GDM1 (cell line): ENCODE results near the gene CALCR.
"Not testable (repeated sequence)": the region's sequence is repeated elsewhere in the genome, so short reads cannot be mapped to it uniquely, and the experiment has no call there.

Experiments
- DNase-seq: peaks from one replicate; lab custom pipeline; 2025; lab: John Stamatoyannopoulos, UW

The CALCR gene

DNA sequence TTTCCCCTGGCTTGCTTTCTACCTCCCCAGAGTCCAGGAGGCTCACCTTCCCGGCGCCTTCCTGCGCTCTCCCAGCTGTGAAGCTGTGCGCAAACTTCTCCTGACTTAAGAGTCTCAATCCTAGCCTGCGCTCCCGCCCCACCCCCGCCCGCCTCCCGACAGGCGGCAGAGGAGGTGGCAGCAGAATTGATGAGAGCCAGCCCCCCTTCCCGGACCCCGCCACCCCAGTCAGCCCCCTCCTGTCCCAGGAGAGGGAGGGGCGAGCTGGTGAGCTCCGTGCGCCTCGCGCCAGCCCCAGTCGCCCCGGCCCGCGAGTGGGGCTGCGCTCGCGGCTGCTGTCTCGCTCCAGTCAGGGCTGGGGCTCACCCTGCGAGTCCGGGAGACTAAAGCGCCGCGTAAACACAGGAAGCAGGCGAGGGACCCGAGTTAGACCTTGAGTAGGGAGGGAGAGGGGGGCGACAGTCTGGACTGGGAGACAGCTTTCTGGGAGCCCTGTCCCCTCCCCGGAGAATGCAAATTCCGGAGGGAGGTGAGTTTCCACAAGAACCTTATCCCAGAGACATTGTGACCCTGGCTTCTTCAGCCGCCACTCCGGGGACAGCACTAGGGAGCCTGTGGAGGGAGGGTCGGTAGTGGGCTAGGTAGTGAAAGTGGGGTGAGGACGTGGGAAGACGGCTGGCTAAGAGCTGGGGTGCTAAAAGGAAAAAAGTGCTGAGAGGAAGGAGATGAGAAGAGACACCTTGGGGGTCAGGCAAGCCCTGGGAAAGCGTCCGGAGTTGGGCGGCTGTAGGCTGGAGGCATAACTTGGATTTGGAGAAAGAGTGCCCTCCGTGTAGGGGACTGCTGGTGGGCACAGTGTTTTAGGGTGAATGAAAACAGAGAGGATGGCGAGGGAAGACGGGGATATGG, at the start of gene CALCR:
Gene CALCR (minus strand): TSS at position 79 of the 909 bp plus-strand sequence. CDS start 87,743 bp downstream, outside the sequence.
- no peak for DNase-seq

DNA sequence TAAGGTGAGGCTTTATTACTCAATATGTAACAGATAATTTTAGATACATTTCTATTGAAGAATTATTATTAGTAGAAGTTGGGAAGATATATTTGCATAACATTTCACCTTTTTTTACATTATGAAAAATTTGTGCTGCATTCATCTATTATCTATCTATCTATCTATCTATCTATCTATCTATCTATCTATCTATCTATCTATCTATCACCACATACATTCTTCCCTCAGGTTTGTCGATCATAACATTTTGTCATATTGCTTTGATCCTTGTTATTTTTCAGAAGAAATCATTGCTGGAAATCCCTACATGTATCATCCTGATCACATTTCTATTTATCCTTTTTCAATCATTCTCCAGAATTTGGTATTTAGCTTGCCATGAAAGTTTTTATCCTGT, 49.3 kb upstream of the CALCR start:
- no peak for DNase-seq

DNA sequence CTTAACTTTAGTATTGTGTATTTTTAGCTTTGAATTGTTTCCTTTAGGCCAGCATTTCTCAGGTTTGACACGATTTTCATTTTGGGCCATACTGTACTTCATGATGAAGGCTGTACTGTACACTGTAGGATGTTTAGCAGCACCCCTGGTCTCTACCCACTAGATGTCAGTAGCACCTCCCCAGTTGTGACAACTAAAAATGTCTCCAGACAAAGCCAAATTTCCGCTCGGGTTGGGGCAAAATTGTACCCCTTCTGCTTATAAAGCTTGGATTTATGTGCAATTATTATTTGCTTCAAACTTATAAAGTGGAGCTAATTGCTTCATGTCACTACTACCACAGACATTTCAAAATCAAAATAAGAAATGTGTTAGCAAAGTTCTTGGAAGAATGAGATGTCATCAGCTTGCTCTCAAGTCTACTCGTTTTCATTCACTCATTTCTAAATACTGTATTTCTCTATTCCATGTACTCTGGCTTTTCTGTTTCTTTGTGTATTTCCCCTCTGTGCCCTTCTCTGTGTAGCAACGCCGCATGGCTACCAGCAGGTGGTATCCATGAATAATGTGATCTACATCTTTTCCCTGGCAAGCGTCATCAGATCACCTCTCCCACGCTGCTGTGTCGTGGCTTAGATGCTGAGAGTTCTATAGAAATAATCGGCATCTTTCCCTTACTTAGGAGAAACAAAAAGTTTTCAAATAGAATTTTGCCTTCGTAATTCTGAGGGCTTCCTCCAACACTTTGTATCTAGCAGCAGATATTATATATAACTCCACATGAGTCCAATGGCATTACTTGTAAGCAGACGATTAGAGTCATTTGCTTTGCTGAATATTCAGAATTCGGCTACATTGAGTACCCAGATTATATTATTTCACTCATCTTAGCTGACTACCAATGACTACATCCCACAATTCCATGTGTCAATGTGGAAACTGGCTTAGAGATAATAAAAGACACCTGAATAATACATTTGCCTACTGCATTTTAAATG, 47.8 kb upstream of the CALCR start:
- DNase-seq: no peak

- no peak for DNase-seq
These were observed 46.3 kb upstream of the CALCR start for GRCh38 chr7:93620864-93621263.

GRCh38 chr7:93620057-93620456, 45.5 kb upstream of the CALCR start:
- no peak for DNase-seq

GRCh38 chr7:93601363-93601762, 26.8 kb upstream of the CALCR start:
- DNase-seq: no peak

GRCh38 chr7:93594250-93594649, 19.7 kb upstream of the CALCR start:
- no peak for DNase-seq

- DNase-seq: no peak
These were observed 18.2 kb upstream of the CALCR start for GRCh38 chr7:93592588-93593266.

DNA sequence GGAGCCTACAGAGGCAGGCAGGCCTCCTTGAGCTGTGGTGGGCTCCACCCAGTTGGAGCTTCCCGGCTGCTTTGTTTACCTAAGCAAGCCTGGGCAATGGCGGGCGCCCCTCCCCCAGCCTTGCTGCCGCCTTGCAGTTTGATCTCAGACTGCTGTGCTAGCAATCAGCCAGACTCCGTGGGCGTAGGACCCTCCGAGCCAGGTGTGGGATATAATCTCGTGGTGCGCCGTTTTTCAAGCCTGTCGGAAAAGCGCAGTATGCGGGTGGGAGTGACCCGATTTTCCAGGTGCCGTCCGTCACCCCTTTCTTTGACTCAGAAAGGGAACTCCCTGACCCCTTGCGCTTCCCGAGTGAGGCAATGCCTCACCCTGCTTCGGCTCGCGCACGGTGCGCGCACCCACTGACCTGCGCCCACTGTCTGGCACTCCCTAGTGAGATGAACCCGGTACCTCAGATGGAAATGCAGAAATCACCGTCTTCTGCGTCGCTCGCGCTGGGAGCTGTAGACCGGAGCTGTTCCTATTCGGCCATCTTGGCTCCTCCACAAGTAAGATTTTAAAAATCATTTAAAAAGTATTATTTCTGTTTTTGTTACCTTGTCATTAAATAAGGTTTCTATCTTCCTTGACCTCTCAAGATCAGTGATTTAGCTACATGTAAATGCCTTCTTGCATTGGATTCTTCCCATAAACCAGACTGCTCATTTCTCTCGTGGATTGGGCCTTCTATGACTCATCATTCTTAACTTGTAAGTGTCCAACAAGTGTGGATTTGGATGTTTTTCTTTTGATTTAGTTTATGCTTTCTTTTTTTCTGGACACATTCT, 16.9 kb upstream of the CALCR start:
- DNase-seq: not testable (repeated sequence)

- DNase-seq: not testable (repeated sequence)
These were observed 11.9 kb upstream of the CALCR start for GRCh38 chr7:93586479-93586865.

DNA sequence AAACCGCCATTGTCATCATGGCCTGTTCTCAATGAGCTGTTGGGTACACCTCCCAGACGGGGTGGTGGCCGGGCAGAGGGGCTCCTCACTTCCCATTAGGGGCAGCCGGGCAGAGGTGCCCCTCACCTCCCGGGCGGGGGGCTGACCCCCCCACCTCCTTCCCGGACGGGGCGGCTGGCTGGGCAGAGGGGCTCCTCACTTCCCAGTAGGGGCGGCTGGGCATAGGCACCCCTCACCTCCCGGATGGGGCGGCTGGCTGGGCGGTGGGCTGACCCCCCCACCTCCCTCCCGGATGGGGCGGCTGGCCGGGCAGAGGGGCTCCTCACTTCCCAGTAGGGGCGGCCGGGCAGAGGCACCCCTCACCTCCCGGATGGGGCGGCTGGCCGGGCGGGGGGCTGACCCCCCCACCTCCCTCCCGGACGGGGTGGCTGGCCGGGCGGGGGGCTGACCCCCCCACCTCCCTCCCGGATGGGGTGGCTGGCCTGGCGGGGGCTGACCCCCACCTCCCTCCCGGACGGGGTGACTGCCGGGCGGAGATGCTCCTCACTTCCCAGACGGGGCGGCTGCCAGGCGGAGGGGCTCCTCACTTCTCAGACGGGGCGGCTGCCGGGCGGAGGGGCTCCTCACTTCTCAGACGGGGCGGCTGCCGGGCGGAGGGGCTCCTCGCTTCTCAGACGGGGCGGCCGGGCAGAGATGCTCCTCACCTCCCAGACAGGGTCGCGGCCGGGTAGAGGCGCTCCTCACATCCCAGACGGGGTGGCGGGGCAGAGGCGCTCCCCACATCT, 11.4 kb upstream of the CALCR start:
- DNase-seq: not testable (repeated sequence)

DNA sequence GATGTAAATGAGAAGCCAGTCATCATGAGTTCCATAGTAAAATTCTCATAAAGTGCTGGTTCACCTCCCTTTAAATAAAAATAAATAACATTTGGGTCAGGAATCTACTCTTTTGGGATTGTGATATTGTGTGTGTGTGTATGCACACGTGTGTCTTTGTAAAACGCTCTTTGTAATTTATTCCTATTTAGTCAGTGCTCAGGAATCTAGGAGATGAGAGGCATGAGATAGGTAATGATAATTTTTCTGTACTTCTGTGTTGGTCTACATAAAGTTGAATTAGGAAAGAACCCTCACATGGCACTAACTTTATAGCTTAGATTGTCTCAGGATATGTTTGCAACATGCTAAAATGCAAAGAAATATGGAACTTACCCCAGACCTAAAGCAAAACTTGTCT, 4.9 kb upstream of the CALCR start:
- no peak for DNase-seq

GRCh38 chr7:93578762-93579161, 4.2 kb upstream of the CALCR start:
- no peak for DNase-seq

- no peak for DNase-seq
These were observed 1.3 kb upstream of the CALCR start for GRCh38 chr7:93575555-93576399.

DNA sequence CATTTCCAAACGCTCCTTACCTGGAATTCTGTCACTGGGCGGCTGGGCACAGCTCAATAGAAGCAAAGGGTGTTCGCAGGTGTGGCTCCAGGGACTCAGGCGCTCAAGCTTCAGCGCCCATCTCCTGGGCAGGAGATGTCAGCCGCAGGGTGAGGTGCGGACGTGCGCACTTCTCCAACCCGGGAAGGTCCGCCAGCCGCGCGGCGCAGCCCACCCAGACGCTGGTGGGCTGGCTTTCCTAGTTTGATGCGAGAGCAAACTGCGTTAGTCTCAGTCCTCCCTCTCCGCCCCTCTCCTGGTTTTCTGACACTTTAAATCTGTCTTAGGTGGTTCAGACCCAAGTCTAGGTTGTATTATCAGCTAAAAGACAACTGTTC, 267 bp downstream of the CALCR start:
- DNase-seq: no peak

GRCh38 chr7:93569189-93569588, 5.3 kb downstream of the CALCR start:
- DNase-seq: no peak

DNA sequence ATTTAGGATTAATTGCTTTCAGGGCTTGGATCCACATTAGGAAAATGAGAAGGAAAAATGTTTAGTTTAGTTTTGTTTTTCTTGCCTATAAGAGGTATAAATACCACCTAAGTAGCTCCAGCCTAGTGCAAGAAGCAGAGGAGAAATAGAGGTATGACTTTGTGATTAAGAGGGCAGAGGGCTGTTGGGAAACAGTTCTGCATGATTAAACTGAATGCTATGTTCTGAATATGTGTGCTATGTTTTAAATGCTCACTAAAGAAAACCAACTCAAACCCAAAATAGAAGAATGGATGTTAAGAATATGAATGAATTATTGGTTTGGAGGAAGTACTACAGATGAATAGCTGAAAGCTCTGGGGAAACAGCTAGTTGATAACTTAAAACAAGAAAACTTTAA, 7.6 kb downstream of the CALCR start:
- no peak for DNase-seq

- DNase-seq: no peak
These were observed 10.9 kb downstream of the CALCR start for GRCh38 chr7:93563584-93563983.

- no peak for DNase-seq
These were observed 11.6 kb downstream of the CALCR start for GRCh38 chr7:93562936-93563335.
